ENCODE results near the gene CEND1.

Gene CEND1

GRCh38 chr11:811446-812245 lies 21.8 kb upstream of the CEND1 start:
- DNase-seq = no peak

GRCh38 chr11:810040-810567 lies 20.2 kb upstream of the CEND1 start:
- DNase-seq = peak in 1 of 2 donors; percentile 30

- DNase-seq = peak; percentile 97 to 98
These were observed 19.6 kb upstream of the CEND1 start, which contains the start of gene RPLP2 for GRCh38 chr11:809287-810039. Gene RPLP2, plus strand, starts transcription at chr11:809967. Its CDS starts 268 bp downstream, at chr11:810235.

GRCh38 chr11:808427-809286 lies 18.8 kb upstream of the CEND1 start:
- no peak for DNase-seq

- no peak for DNase-seq
These were observed 14.7 kb upstream of the CEND1 start for GRCh38 chr11:804599-804964.

GRCh38 chr11:803770-804598 lies 14.1 kb upstream of the CEND1 start:
- no peak for DNase-seq

GRCh38 chr11:803467-803742 lies 13.5 kb upstream of the CEND1 start:
- no peak for DNase-seq

GRCh38 chr11:802693-803466 lies 13.0 kb upstream of the CEND1 start:
- no peak for DNase-seq

GRCh38 chr11:802018-802617 lies 12.2 kb upstream of the CEND1 start:
- no peak for DNase-seq

GRCh38 chr11:801097-801780 lies 11.3 kb upstream of the CEND1 start:
- DNase-seq = no peak

GRCh38 chr11:800473-800872 lies 10.6 kb upstream of the CEND1 start:
- DNase-seq = no peak

GRCh38 chr11:799641-800316 lies 9.9 kb upstream of the CEND1 start:
- no peak for DNase-seq

GRCh38 chr11:798093-798713 lies 8.3 kb upstream of the CEND1 start, which contains the start of gene SLC25A22:
Gene SLC25A22, minus strand, starts transcription at chr11:798281. Its CDS starts 3,275 bp downstream, at chr11:795006.
- DNase-seq = peak; percentile 80

GRCh38 chr11:797296-798092 lies 7.6 kb upstream of the CEND1 start:
- DNase-seq = peak; percentile 59 to 63

GRCh38 chr11:796565-797295 lies 6.8 kb upstream of the CEND1 start:
- DNase-seq = no peak

- peak; percentile 77 to 86 for DNase-seq
These were observed 6.0 kb upstream of the CEND1 start for GRCh38 chr11:795634-796564.
